GM12874 (cell line): ENCODE data around the gene SELENOV.

ENCODE experiments used
- TF ChIP-seq, protein P1 (sequence below): IDR thresholded peaks from 2 replicates; pipeline ENCODE4 v1.5.1; 2011; ENCODE audit warnings: low read depth, mild to moderate bottlenecking, control low read depth, low read length, moderate library complexity; ENCODE audit not compliant: insufficient read depth

Gene SELENOV, protein sequence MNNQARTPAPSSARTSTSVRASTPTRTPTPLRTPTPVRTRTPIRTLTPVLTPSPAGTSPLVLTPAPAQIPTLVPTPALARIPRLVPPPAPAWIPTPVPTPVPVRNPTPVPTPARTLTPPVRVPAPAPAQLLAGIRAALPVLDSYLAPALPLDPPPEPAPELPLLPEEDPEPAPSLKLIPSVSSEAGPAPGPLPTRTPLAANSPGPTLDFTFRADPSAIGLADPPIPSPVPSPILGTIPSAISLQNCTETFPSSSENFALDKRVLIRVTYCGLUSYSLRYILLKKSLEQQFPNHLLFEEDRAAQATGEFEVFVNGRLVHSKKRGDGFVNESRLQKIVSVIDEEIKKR

GRCh38 chr19:39514840-39515550 is at the start of gene SELENOV:
SELENOV (plus strand) TSS chr19:39515139; CDS start chr19:39515213, 74 bp downstream.
- TF ChIP-seq, protein P1, sequence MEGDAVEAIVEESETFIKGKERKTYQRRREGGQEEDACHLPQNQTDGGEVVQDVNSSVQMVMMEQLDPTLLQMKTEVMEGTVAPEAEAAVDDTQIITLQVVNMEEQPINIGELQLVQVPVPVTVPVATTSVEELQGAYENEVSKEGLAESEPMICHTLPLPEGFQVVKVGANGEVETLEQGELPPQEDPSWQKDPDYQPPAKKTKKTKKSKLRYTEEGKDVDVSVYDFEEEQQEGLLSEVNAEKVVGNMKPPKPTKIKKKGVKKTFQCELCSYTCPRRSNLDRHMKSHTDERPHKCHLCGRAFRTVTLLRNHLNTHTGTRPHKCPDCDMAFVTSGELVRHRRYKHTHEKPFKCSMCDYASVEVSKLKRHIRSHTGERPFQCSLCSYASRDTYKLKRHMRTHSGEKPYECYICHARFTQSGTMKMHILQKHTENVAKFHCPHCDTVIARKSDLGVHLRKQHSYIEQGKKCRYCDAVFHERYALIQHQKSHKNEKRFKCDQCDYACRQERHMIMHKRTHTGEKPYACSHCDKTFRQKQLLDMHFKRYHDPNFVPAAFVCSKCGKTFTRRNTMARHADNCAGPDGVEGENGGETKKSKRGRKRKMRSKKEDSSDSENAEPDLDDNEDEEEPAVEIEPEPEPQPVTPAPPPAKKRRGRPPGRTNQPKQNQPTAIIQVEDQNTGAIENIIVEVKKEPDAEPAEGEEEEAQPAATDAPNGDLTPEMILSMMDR, result no peak

- TF ChIP-seq, protein P1, result no peak
Observed at GRCh38 chr19:39465956-39466747, 48.8 kb upstream of the SELENOV start.

GRCh38 chr19:39467941-39468340 is 47.0 kb upstream of the SELENOV start:
- TF ChIP-seq, protein P1, result no peak

GRCh38 chr19:39469036-39469435 is 45.9 kb upstream of the SELENOV start:
- TF ChIP-seq, protein P1, result no peak

GRCh38 chr19:39469567-39469966 is 45.4 kb upstream of the SELENOV start:
- TF ChIP-seq, protein P1, result no peak

DNA sequence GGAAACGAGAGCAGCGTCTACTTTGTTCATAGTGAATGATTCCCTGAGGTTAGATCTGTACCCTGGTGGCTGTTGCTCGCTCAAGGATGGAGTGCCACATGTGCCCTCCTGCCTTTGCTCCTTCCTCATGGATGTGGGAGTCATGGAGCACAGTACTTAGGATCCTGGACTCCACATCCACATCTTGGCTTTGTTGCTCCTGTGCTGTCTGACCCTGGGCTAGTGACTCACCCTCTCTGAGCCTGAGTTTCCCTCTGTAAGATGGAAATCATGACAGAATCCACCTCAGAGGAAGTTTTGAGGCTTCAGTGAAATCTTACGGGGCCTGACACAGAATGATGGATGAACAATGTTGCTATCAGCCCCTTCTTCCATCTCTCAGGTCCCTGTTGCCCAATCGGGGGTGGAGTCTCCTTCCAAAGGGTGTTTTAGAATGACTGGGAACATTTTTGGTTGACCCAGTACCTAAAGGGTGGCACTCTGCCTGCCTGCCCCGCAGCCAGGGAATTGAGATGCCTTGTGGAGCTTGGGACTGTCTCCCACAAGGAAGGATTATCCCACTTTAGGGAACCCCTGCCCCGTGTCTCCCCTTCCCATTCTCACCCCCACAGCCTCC is 44.1 kb upstream of the SELENOV start:
- TF ChIP-seq, protein P1, result no peak
